Lower leg skin (tissue), 3 donors: Measurements from ENCODE around the gene ACOXL.

Experiments used
- CTCF ChIP-seq, 3 donors: fragments of 450-650 bp; IDR thresholded peaks; one replicate each; pipeline ENCODE4 v1.5.1; 2016; ENCODE audit warnings: antibody characterized with exemption in 3 of 3, mild to moderate bottlenecking in 3 of 3, moderate library complexity in 2 of 3
- POLR2A ChIP-seq, 2 donors: fragments of 450-650 bp; IDR thresholded peaks; one replicate each; pipeline ENCODE4 v1.6.1; 2016 to 2017; ENCODE audit warnings: antibody characterized with exemption in 2 of 2, mild to moderate bottlenecking in 1 of 2, moderate library complexity in 1 of 2

DNA sequence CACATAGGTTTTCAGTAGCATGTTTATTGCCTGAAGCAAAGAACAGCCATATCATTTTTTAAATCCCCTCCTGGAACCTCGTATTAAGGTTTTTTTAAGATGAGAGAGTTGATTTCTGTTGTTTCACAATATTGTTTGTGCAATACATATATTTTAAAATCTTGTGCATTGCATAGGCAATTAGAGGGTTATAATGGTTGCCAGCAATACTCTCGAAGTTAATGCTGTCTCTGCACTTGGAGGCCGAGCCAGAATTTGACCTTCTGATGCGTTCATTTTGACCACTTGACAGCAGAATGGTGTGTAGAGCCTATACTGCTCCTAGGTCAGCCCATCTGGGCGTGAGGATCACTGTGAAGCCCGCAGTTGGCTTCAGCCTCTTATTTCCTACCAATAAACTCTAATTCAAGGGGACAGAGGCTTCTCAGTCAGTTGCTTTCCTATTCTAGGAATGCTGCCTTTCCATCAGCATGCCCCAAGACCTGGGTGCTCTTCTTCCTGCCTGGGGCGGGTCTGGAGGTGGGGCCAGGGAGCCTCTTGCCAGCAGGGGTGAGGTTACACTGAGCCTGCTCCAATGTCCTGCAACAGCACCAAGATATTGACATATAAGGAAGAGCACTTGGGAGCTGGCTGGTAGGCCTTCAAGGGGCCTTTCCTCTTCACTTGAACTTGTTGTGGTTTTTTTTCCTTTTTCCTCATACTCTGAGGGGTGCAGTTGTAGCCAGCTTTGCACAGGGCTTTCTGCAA lies 297.0 kb downstream of the ACOXL start:
- TF ChIP-seq CTCF (IDR thresholded peaks at IDR 0.05) (no peak), POLR2A (IDR thresholded peaks at IDR 0.05) (no peak)
